Suprapubic skin (tissue), 4 donors: ENCODE data around the gene PEPD. TPM values are rescaled to one million over a fixed set of nuclear protein-coding genes. Genes with fewer than 3 reads are reported as not detected.

Source experiments
- DNase-seq, 2 donors: peaks; one replicate each; pipeline ENCODE4 v3.0.0-alpha.2; 2019; ENCODE audit warnings: low spot score in 2 of 2
- H3K27ac ChIP-seq: fragments of 200-600 bp; sonication (generic); one replicate; pipeline ENCODE4 v1.5.1; 2019
- H3K27me3 ChIP-seq: fragments of 200-600 bp; sonication (generic); one replicate; pipeline ENCODE4 v1.5.1; 2019
- H3K36me3 ChIP-seq: fragments of 200-600 bp; sonication (generic); one replicate; pipeline ENCODE4 v1.5.1; 2019
- H3K4me1 ChIP-seq: fragments of 200-600 bp; sonication (generic); one replicate; pipeline ENCODE4 v1.5.1; 2019
- H3K4me3 ChIP-seq: fragments of 200-600 bp; sonication (generic); one replicate; pipeline ENCODE4 v1.5.1; 2019; ENCODE audit warnings: mild to moderate bottlenecking
- H3K9me3 ChIP-seq: fragments of 200-600 bp; sonication (generic); one replicate; pipeline ENCODE4 v1.5.1; 2019
- EP300 ChIP-seq: sonication (generic); formaldehyde crosslinking; IDR thresholded peaks from one replicate; pipeline ENCODE4 v1.6.1; 2017; ENCODE audit warnings: antibody characterized with exemption
- POLR2A ChIP-seq, 2 donors: fragments of 450-650 bp; IDR thresholded peaks; one replicate each; pipeline ENCODE4 v1.6.1; 2017; ENCODE audit warnings: antibody characterized with exemption in 2 of 2, mild to moderate bottlenecking in 2 of 2, moderate library complexity in 2 of 2
- POLR2AphosphoS5 ChIP-seq, 3 donors: sonication (generic); formaldehyde crosslinking; IDR thresholded peaks; one replicate each; pipeline ENCODE4 v1.6.1; 2017; ENCODE audit warnings: antibody characterized with exemption in 3 of 3
- WGBS: methylation state at CpG from one replicate; pipeline ENCODE4 v1.1.5; 2018; 5-methylcytosine and 5-hydroxymethylcytosine counted together
- total RNA-seq, 4 donors: library from RNA; depleted of rRNA; stranded (reverse); fragments of >200 nt; gene quantifications; one replicate each; pipeline ENCODE4 v1.1.0, GENCODE V29; 2016
- TF ChIP-seq, protein P1 (sequence below), 2 donors: fragments of 200-600 bp in 1 of 2; fragments of 450-650 bp in 1 of 2; sonication (generic) in 1 of 2; IDR thresholded peaks; one replicate each; pipeline ENCODE4 v1.5.1; 2016 to 2019; ENCODE audit warnings: antibody characterized with exemption in 2 of 2, mild to moderate bottlenecking in 1 of 2, moderate library complexity in 1 of 2

Gene PEPD
- total RNA-seq, 4 donors from 2014 or later = 35.2 to 73.8 (median 55.9) TPM

DNA sequence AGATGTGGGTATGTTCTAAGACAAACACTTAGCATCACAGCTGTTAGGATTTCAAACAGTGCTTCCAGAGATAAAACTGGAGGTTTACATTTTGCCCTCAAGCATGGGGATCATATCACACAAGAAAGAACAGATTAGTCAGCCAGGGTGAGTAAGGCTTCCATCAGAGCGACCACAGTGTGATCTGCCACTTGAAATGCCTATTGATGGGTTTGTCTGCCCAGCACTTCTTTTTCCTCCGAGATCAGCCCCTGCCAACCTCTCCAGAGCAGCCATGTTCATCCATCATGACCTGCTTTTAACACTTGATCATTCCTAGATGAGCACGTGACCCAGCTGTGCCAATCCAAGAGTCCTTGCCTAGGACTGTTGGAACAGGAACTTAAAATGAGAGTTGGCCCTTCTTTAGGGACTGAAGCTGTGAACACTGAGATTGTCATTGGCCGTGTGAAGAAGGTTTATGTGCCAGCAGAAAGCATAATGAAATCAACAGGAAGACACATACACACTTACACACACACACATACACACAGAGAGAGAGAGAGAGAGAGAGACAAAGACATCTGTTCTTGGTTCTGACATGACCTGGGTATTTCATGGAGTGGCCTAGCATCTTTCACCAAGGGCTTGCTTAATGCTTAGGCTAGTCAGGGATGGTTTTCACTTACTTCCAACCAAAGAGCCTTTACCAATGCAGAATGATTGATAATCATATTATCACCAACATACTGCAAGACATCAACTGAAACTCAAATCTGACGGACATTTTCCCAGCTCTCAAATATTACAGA is 153.3 kb downstream of the PEPD start:
- Histone ChIP-seq H3K4me3 (no peak overlapping the region), H3K27ac (peak overlapping the region; percentile 28), H3K27me3 (no peaks in the 10 kb centered on the region), H3K36me3 (no peaks in the 10 kb centered on the region), H3K9me3 (no peaks in the 10 kb centered on the region), H3K4me1 (peaks cover 26% of the 10 kb centered on the region)
- 63% methylated on average over 5 of the region's 5 CpGs for WGBS
- TF ChIP-seq, protein P1, sequence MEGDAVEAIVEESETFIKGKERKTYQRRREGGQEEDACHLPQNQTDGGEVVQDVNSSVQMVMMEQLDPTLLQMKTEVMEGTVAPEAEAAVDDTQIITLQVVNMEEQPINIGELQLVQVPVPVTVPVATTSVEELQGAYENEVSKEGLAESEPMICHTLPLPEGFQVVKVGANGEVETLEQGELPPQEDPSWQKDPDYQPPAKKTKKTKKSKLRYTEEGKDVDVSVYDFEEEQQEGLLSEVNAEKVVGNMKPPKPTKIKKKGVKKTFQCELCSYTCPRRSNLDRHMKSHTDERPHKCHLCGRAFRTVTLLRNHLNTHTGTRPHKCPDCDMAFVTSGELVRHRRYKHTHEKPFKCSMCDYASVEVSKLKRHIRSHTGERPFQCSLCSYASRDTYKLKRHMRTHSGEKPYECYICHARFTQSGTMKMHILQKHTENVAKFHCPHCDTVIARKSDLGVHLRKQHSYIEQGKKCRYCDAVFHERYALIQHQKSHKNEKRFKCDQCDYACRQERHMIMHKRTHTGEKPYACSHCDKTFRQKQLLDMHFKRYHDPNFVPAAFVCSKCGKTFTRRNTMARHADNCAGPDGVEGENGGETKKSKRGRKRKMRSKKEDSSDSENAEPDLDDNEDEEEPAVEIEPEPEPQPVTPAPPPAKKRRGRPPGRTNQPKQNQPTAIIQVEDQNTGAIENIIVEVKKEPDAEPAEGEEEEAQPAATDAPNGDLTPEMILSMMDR (IDR thresholded peaks at IDR 0.05) = no peak
- no peak for TF ChIP-seq POLR2A (IDR thresholded peaks at IDR 0.05)
- TF ChIP-seq EP300 = no peak
- TF ChIP-seq POLR2AphosphoS5 (IDR thresholded peaks at IDR 0.05) = no peak
- no peak for DNase-seq

DNA sequence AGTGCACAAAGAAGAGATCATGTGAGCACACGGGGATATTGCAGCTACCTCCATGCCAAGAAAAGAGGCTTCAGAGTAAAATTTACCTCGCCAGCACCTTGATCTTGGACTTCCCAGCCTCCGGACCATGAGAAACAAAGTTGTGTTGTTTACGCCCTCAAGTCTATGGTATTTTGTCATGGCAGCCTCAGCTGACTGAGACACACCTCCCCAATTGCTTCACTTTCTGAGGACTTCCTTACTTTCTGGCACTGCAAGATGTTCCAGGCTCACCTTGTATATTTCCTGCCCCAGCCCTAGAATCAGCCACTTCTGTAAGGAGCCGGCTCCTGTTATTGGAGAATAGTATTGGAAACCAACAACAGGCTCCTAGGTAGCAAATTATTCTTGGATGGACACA is 154.7 kb downstream of the PEPD start:
- H3K4me1 ChIP-seq = peaks cover 15% of the 10 kb centered on the region
- DNase-seq = no peak
- no peak overlapping the region for H3K4me3 ChIP-seq
- 91% methylated on average over 5 of the region's 5 CpGs for WGBS
- no peak overlapping the region for H3K27ac ChIP-seq
- H3K27me3 ChIP-seq = no peaks in the 10 kb centered on the region
- TF ChIP-seq, protein P1 (IDR thresholded peaks at IDR 0.05) = no peak
- TF ChIP-seq EP300 = no peak
- no peak for TF ChIP-seq POLR2A (IDR thresholded peaks at IDR 0.05)
- TF ChIP-seq POLR2AphosphoS5 (IDR thresholded peaks at IDR 0.05) = no peak
- H3K36me3 ChIP-seq = no peaks in the 10 kb centered on the region
- H3K9me3 ChIP-seq = no peaks in the 10 kb centered on the region

DNA sequence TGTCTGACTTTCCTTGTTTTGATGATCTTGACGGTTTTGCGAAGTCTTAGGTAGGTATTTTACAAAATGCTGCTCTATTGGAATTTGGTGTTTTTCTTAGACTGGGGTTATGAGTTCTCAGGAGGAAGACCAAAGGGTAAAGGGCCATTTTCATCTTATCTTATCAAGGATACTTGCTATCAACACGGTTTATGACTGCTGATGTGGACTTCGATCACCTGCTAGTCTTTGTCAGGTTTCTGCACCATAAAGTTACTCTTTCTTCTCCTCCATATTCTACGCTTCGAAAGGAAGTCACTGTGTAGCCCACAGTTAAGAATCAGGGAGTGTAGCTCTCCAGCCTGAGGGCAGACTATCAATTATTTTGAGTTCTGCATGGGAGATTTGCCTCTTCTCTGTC is 155.5 kb downstream of the PEPD start:
- Histone ChIP-seq H3K4me1 (peaks cover 8% of the 10 kb centered on the region), H3K36me3 (no peaks in the 10 kb centered on the region), H3K27me3 (no peaks in the 10 kb centered on the region), H3K4me3 (no peak overlapping the region), H3K9me3 (no peaks in the 10 kb centered on the region), H3K27ac (no peak overlapping the region)
- TF ChIP-seq, protein P1 (IDR thresholded peaks at IDR 0.05) = no peak
- TF ChIP-seq POLR2A (IDR thresholded peaks at IDR 0.05) = no peak
- TF ChIP-seq EP300 = no peak
- TF ChIP-seq POLR2AphosphoS5 (IDR thresholded peaks at IDR 0.05) = no peak
- DNase-seq = no peak
- 91% methylated on average over 6 of the region's 6 CpGs for WGBS

DNA sequence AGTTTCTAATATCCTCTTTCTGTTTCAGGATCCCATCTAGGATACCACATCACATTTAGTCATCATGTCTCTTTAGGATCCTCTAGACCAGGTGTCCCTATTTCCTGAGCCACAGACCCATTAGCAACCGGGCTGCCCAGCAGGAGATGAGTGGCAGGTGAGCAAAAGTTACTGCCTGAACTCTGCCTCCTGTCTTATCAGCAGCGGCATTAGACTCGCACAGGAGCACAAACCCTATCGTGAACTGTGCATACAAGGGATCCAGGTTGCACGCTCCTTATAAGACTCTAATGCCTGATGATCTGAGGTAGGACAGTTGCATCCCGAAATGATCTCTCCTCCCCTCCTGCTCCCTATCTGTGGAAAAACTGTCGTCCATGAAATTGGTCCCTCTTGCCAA is 155.9 kb downstream of the PEPD start:
- H3K4me3 ChIP-seq = no peak overlapping the region
- no peak overlapping the region for H3K27ac ChIP-seq
- H3K36me3 ChIP-seq = no peaks in the 10 kb centered on the region
- WGBS = 89% methylated on average over 7 of the region's 7 CpGs
- peaks cover 8% of the 10 kb centered on the region for H3K4me1 ChIP-seq
- H3K9me3 ChIP-seq = no peaks in the 10 kb centered on the region
- no peaks in the 10 kb centered on the region for H3K27me3 ChIP-seq
- no peak for DNase-seq
- TF ChIP-seq, protein P1 (IDR thresholded peaks at IDR 0.05) = no peak
- TF ChIP-seq POLR2AphosphoS5 (IDR thresholded peaks at IDR 0.05) = no peak
- TF ChIP-seq EP300 = no peak
- TF ChIP-seq POLR2A (IDR thresholded peaks at IDR 0.05) = no peak

DNA sequence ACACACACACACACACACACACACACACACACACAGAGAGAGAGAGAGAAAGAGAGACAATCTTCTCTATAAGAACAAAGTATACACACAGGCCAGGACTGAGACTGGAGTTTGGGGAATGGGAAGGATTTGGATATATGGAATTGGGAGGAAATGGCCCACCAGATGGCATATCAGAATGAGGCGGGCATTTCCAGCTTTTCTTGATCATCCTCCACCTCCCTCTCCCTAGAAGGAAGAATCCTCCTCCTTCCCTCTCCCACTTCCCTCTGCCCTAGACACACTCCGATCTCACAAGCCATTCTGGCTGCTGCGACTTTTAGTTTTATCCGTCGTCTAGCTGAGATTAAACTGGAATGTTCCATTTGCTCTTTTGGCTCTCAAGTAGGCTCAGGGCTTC is 158.1 kb downstream of the PEPD start:
- no peaks in the 10 kb centered on the region for H3K27me3 ChIP-seq
- WGBS = 78% methylated on average over 5 of the region's 5 CpGs
- TF ChIP-seq, protein P1 (IDR thresholded peaks at IDR 0.05) = no peak
- TF ChIP-seq POLR2A (IDR thresholded peaks at IDR 0.05) (no peak), POLR2AphosphoS5 (IDR thresholded peaks at IDR 0.05) (no peak), EP300 (no peak)
- H3K4me3 ChIP-seq = no peak overlapping the region
- peaks cover 17% of the 10 kb centered on the region for H3K4me1 ChIP-seq
- no peaks in the 10 kb centered on the region for H3K9me3 ChIP-seq
- no peaks in the 10 kb centered on the region for H3K36me3 ChIP-seq
- H3K27ac ChIP-seq = no peak overlapping the region
- no peak for DNase-seq
